Measurements from ENCODE around the gene IFI44L. TPM values are rescaled to one million over a fixed set of nuclear protein-coding genes. Genes with fewer than 3 reads are reported as not detected.

Gene IFI44L
- 1.7 TPM for total RNA-seq

DNA sequence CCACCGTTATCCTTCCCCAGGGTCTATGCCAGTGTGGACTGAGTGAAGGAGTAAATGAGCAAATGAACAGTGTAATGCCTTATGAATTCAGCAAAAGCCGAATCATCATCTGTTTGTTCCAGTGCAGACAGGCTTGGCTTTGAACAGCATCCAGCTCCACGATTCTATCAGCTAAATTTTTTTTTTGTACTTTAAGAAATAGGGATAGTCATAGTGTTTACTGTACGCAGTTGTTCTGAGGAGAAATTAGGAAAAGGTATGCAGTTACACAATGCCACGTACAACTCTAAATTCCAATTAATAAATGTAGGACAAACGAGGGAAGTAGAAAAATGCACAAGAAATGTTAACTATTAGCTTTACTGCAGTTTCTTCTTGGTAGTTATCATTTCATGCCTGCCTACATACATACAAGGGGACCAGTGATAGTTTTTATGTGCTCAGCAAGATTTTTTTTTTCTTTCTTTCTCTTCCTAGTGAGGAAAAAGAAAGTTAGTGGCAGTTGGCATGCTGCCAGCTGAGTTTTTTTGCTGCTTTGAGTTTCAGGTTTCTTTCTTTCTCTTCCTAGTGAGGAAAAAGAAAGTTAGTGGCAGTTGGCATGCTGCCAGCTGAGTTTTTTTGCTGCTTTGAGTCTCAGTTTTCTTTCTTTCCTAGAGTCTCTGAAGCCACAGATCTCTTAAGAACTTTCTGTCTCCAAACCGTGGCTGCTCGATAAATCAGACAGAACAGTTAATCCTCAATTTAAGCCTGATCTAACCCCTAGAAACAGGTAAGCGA, at the start of gene IFI44L:
Gene IFI44L, plus strand, starts transcription at position 646 of the 777 bp plus-strand sequence. CDS start 7,468 bp downstream, outside the sequence.
- DNase-seq (ENCODE audit: extremely low spot score in 2 of 2) = no peak
- Histone ChIP-seq H3K4me3 (peak within 1 kb of the TSS; percentile 8 to 37), H3K9me3 (no peaks in the 10 kb centered on the region), H3K27me3 (no peaks in the 10 kb centered on the region), H3K27ac (peak within 1 kb of the TSS; percentile 79), H3K36me3 (no peaks in the 10 kb centered on the region), H3K4me1 (peaks cover 28% of the 10 kb centered on the region)
- intact Hi-C loops (cut with DNase I) = no loop called here
- no peak for TF ChIP-seq POLR2A (IDR thresholded peaks at IDR 0.05)
- TF ChIP-seq, protein P1, sequence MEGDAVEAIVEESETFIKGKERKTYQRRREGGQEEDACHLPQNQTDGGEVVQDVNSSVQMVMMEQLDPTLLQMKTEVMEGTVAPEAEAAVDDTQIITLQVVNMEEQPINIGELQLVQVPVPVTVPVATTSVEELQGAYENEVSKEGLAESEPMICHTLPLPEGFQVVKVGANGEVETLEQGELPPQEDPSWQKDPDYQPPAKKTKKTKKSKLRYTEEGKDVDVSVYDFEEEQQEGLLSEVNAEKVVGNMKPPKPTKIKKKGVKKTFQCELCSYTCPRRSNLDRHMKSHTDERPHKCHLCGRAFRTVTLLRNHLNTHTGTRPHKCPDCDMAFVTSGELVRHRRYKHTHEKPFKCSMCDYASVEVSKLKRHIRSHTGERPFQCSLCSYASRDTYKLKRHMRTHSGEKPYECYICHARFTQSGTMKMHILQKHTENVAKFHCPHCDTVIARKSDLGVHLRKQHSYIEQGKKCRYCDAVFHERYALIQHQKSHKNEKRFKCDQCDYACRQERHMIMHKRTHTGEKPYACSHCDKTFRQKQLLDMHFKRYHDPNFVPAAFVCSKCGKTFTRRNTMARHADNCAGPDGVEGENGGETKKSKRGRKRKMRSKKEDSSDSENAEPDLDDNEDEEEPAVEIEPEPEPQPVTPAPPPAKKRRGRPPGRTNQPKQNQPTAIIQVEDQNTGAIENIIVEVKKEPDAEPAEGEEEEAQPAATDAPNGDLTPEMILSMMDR (IDR thresholded peaks at IDR 0.05) = no peak
- TF ChIP-seq POLR2AphosphoS5 (IDR thresholded peaks at IDR 0.05; ENCODE audit: insufficient read depth in 1 of 2, low read depth in 1 of 2) = no peak

DNA sequence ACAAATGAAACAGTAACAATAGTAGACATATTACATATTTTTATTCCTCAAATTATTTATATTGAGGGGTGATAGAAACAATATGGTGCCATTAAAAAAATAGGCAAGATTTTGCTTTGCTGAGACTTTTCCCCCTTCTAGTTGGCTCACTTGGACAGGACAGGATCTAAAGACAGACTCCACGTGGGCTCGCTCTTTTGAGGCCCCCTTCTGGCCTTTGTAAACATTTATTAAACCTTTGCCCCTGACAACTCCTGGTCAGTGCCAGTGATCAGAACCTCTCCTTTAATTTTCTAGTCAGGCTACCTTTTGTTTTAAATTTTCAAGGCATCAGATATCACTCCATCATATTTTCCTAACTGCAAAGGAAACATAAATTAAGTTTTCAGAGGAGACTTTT, 49.7 kb upstream of the IFI44L start:
- intact Hi-C loops (cut with DNase I) = no loop called here
- Histone ChIP-seq H3K27me3 (no peaks in the 10 kb centered on the region), H3K4me1 (no peaks in the 10 kb centered on the region), H3K27ac (no peak overlapping the region), H3K4me3 (no peak overlapping the region), H3K36me3 (no peaks in the 10 kb centered on the region), H3K9me3 (no peaks in the 10 kb centered on the region)
- TF ChIP-seq POLR2A (IDR thresholded peaks at IDR 0.05) = no peak
- TF ChIP-seq, protein P1 (IDR thresholded peaks at IDR 0.05) = no peak
- TF ChIP-seq POLR2AphosphoS5 (IDR thresholded peaks at IDR 0.05; ENCODE audit: insufficient read depth in 1 of 2, low read depth in 1 of 2) = no peak
- DNase-seq (ENCODE audit: extremely low spot score in 2 of 2) = no peak

DNA sequence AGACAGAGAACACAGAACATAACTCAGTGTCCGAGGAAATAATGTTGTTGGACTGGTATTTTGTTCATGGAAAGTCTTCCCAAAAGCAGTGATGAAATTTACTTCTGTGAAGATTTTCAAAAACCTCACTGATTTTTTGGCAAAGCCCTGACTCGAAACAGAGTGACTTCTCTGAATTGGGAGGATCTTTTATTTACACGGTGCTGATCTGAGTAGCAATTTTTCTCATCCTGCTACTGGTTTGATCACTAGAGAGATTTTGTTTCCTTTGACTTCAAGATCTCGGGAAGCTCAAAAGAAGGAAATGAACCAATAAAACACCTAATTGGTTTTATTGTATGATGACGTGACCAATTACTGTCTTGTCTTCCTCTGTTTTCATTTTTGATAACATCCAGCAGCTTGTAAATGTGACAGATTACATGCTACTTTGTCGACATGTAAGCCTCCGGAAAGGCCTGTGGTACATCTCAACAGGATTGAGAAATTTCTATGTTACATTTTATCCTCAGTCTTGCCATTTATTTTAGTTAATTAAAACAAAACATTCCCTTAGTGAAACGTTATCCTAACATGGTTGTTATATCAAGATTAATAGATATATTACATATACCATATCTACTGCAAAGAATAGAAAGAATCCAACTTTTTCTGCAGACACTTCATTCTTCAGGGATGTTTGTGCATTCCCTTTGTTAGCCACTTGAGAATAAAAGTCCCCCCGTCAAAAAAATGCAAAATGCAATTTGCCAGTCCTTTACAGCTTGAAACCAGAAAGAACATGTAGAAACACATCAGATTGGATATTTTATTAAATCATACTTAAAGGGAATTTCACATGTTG, 42.8 kb upstream of the IFI44L start:
- no peak overlapping the region for H3K27ac ChIP-seq
- TF ChIP-seq, protein P1 (IDR thresholded peaks at IDR 0.05) = no peak
- no peak for TF ChIP-seq POLR2AphosphoS5 (IDR thresholded peaks at IDR 0.05; ENCODE audit: insufficient read depth in 1 of 2, low read depth in 1 of 2)
- TF ChIP-seq POLR2A (IDR thresholded peaks at IDR 0.05) = no peak
- no peaks in the 10 kb centered on the region for H3K27me3 ChIP-seq
- no peaks in the 10 kb centered on the region for H3K4me1 ChIP-seq
- H3K9me3 ChIP-seq = no peaks in the 10 kb centered on the region
- H3K4me3 ChIP-seq = no peak overlapping the region
- no peaks in the 10 kb centered on the region for H3K36me3 ChIP-seq
- no peak for DNase-seq (ENCODE audit: extremely low spot score in 2 of 2)
- intact Hi-C loops (cut with DNase I) = no loop called here

DNA sequence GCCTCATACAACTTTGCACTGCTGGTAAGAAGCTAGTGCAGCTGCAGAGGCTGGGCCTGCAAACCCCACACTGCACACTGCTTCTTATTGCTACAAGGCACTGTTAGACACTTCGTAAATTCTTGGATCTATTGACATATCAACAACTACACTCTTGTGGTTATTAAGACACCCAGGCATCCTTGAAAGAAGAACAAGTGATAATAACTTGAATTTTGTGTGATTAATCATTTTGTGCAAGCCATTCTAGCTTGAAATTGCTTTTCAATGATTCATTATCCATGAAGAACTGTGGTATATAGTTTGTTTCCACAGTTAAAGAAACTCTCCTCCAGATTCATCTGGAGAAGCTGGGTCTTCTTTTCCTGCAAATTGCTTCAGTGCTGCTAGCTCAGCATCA, 33.7 kb upstream of the IFI44L start:
- intact Hi-C loops (cut with DNase I) = no loop called here
- no peaks in the 10 kb centered on the region for H3K27me3 ChIP-seq

More for the DNA sequence above, 33.7 kb upstream of the IFI44L start:
- TF ChIP-seq POLR2A (IDR thresholded peaks at IDR 0.05) = no peak
- no peak for TF ChIP-seq POLR2AphosphoS5 (IDR thresholded peaks at IDR 0.05; ENCODE audit: insufficient read depth in 1 of 2, low read depth in 1 of 2)
- TF ChIP-seq, protein P1 (IDR thresholded peaks at IDR 0.05) = no peak
- Histone ChIP-seq H3K4me1 (no peaks in the 10 kb centered on the region), H3K9me3 (no peaks in the 10 kb centered on the region), H3K27ac (no peak overlapping the region), H3K36me3 (no peaks in the 10 kb centered on the region), H3K4me3 (no peak overlapping the region)
- no peak for DNase-seq (ENCODE audit: extremely low spot score in 2 of 2)

All from vagina (tissue), 2 donors.